PFSK-1 (cell line): Measurements from ENCODE around the gene GPC3.

ENCODE experiments used
- FOXP2 ChIP-seq: optimal IDR thresholded peaks from 2 replicates; pipeline ENCODE3; 2011; ENCODE audit warnings: borderline replicate concordance, control low read depth, inconsistent platforms; ENCODE audit not compliant: insufficient read depth; ENCODE audit errors: extremely low read length, extremely low read depth
- POLR2AphosphoS5 ChIP-seq: IDR thresholded peaks from 2 replicates; pipeline ENCODE4 v1.6.1; 2012; ENCODE audit warnings: low read depth, mild to moderate bottlenecking, control low read depth, low read length, moderate library complexity
- SIN3A ChIP-seq: IDR thresholded peaks from 2 replicates; pipeline ENCODE4 v1.6.1; 2012; ENCODE audit warnings: mild to moderate bottlenecking, low read length, moderate library complexity, borderline replicate concordance; ENCODE audit not compliant: insufficient read depth
- TAF1 ChIP-seq: IDR thresholded peaks from 2 replicates; pipeline ENCODE4 v1.6.1; 2012; ENCODE audit warnings: low read length, control low read depth, borderline replicate concordance; ENCODE audit not compliant: insufficient read depth
- TF ChIP-seq, protein P1 (sequence below), 2 experiments: IDR thresholded peaks; 2 replicates each; pipeline versions ENCODE4 v1.6.1 to v1.8.0; 2011 to 2012; ENCODE audit warnings: low read depth in 2 of 2, low read length in 2 of 2, control low read depth in 1 of 2, inconsistent platforms in 1 of 2, mild to moderate bottlenecking in 1 of 2, moderate library complexity in 1 of 2; ENCODE audit not compliant: insufficient read depth in 1 of 2

GPC3 gene

GRCh38 chrX:133929836-133930464, 55.4 kb downstream of the GPC3 start:
- TF ChIP-seq SIN3A: no peak
- TF ChIP-seq, protein P1, sequence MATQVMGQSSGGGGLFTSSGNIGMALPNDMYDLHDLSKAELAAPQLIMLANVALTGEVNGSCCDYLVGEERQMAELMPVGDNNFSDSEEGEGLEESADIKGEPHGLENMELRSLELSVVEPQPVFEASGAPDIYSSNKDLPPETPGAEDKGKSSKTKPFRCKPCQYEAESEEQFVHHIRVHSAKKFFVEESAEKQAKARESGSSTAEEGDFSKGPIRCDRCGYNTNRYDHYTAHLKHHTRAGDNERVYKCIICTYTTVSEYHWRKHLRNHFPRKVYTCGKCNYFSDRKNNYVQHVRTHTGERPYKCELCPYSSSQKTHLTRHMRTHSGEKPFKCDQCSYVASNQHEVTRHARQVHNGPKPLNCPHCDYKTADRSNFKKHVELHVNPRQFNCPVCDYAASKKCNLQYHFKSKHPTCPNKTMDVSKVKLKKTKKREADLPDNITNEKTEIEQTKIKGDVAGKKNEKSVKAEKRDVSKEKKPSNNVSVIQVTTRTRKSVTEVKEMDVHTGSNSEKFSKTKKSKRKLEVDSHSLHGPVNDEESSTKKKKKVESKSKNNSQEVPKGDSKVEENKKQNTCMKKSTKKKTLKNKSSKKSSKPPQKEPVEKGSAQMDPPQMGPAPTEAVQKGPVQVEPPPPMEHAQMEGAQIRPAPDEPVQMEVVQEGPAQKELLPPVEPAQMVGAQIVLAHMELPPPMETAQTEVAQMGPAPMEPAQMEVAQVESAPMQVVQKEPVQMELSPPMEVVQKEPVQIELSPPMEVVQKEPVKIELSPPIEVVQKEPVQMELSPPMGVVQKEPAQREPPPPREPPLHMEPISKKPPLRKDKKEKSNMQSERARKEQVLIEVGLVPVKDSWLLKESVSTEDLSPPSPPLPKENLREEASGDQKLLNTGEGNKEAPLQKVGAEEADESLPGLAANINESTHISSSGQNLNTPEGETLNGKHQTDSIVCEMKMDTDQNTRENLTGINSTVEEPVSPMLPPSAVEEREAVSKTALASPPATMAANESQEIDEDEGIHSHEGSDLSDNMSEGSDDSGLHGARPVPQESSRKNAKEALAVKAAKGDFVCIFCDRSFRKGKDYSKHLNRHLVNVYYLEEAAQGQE (IDR thresholded peaks at IDR 0.05; ENCODE audit: insufficient read depth in 1 of 2, low read depth in 2 of 2, low read length in 2 of 2): no peak
- TF ChIP-seq FOXP2: no peak
- TF ChIP-seq TAF1: no peak
- TF ChIP-seq POLR2AphosphoS5: no peak

DNA sequence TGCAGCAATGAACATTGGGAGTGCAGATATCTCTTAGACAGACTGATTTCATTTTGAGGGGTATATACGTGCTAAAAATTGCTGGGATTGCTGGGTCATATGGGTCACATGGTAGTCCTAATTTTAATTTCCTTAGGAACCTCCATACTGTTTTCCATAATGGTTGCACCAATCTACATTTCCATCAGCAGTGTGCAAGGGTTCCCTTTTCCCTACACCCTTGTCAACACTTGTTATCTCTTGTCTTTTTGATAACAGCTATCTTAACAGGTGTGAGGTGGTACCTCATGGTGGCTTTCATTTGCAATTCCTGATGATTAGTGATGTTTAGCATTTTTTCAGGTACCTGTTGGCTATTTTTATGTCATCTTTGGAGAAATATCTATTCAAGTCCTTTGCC, 57.0 kb downstream of the GPC3 start:
- TF ChIP-seq SIN3A: no peak
- TF ChIP-seq FOXP2: no peak
- TF ChIP-seq TAF1: no peak
- TF ChIP-seq POLR2AphosphoS5: no peak
- TF ChIP-seq, protein P1 (IDR thresholded peaks at IDR 0.05; ENCODE audit: insufficient read depth in 1 of 2, low read depth in 2 of 2, low read length in 2 of 2): no peak

- no peak for TF ChIP-seq SIN3A
- no peak for TF ChIP-seq TAF1
- TF ChIP-seq, protein P1 (IDR thresholded peaks at IDR 0.05; ENCODE audit: insufficient read depth in 1 of 2, low read depth in 2 of 2, low read length in 2 of 2): no peak
- no peak for TF ChIP-seq POLR2AphosphoS5
- no peak for TF ChIP-seq FOXP2
Observed at GRCh38 chrX:133926809-133927208, 58.6 kb downstream of the GPC3 start.

DNA sequence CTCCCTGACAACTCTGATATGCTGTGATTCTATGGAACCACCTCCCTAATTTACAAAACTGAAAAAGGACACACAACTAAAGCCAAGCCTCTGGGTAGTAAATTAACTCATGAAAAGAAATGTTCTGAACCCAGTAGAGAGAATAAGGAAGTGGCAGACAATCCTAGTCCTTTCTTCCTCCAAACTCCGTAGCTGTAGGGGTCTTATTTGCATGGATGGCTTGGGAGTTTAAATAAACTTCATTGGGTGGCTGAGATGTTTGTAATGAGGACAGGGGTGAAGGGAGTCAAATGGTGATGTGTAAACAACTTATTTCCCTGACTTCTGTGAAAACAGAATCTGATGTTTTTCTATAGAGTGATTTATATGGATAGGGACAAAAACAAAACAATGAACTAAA, 59.3 kb downstream of the GPC3 start:
- no peak for TF ChIP-seq FOXP2
- no peak for TF ChIP-seq SIN3A
- TF ChIP-seq TAF1: no peak
- TF ChIP-seq POLR2AphosphoS5: no peak
- TF ChIP-seq, protein P1 (IDR thresholded peaks at IDR 0.05; ENCODE audit: insufficient read depth in 1 of 2, low read depth in 2 of 2, low read length in 2 of 2): no peak

DNA sequence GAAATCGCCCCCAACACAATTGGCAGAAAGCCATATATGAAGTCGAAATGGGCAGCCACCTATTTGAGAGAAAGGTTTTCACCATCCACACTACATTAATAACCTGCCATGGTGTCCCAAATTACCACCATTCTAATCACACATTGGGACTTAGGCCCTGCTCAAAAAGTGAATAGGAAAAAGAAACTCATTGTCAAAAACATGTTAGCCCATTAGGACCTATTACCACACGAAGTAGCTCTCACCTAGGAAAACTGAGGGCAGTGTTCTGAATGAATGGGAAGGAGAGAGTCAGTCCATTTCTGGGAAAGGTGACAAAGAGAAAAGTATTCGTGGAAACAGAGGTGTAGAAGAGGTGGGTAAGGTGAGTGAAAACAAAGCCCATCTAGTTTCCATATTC, 60.8 kb downstream of the GPC3 start:
- no peak for TF ChIP-seq TAF1
- no peak for TF ChIP-seq SIN3A
- TF ChIP-seq, protein P1 (IDR thresholded peaks at IDR 0.05; ENCODE audit: insufficient read depth in 1 of 2, low read depth in 2 of 2, low read length in 2 of 2): no peak
- no peak for TF ChIP-seq FOXP2
- TF ChIP-seq POLR2AphosphoS5: no peak
